PC-9 (cell line): Measurements from ENCODE around the gene COL13A1.

Experiments
- EZH2 ChIP-seq: fragments of 200-600 bp; sonication (generic); IDR thresholded peaks from 2 replicates; pipeline ENCODE4 v1.8.0; 2017; ENCODE audit warnings: antibody characterized with exemption, low read depth
- TF ChIP-seq, protein P1 (sequence below): fragments of 200-600 bp; sonication (generic); conservative IDR thresholded peaks from 2 replicates; pipeline ENCODE4 v1.6.1; 2017; ENCODE audit warnings: mixed run types, antibody characterized with exemption, mild to moderate bottlenecking, moderate library complexity

DNA sequence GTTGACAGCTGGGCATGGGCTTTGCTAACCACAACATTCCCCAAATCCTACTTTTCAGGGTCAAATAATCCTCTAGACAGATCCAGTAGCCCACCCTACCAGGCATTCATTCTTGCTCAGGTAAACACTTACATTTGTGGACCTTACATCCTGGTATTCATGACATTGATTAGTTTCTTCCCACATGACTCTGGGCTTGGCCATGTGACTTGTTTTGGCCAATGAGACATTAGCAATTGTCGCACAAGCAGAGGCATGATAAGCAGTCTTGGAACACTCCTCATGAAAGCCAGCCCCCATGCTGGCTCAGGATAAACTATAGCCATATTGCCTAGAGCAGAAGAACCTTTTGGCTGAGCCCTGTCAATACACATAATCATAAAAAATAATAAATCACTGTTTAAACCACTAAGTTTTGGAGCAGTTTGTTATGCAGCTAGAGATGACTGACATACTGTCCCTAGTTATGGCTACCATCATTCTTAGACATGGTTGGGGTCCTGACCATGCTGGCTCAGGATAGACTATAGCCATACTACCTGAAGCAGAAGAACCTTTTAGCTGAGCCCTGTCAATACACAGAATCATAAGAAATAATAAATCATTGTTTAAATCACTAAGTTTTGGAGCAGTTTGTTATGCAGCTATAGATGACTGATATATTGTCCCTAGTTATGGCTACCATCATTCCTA is 6.3 kb upstream of the COL13A1 start:
- TF ChIP-seq, protein P1, sequence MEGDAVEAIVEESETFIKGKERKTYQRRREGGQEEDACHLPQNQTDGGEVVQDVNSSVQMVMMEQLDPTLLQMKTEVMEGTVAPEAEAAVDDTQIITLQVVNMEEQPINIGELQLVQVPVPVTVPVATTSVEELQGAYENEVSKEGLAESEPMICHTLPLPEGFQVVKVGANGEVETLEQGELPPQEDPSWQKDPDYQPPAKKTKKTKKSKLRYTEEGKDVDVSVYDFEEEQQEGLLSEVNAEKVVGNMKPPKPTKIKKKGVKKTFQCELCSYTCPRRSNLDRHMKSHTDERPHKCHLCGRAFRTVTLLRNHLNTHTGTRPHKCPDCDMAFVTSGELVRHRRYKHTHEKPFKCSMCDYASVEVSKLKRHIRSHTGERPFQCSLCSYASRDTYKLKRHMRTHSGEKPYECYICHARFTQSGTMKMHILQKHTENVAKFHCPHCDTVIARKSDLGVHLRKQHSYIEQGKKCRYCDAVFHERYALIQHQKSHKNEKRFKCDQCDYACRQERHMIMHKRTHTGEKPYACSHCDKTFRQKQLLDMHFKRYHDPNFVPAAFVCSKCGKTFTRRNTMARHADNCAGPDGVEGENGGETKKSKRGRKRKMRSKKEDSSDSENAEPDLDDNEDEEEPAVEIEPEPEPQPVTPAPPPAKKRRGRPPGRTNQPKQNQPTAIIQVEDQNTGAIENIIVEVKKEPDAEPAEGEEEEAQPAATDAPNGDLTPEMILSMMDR, result no peak
- TF ChIP-seq EZH2, result no peak
